ENCODE results near the gene PRTG.

The PRTG gene

GRCh38 chr15:55564347-55565145 lies 178.4 kb downstream of the PRTG start:
- POLR2A ChIA-PET: no interaction called here
- DNase-seq (ENCODE audit: extremely low spot score): no peak
- TF ChIP-seq HDGF (IDR thresholded peaks at IDR 0.05; ENCODE audit: borderline replicate concordance) (no peak), FOXM1 (IDR thresholded peaks at IDR 0.05; ENCODE audit: borderline replicate concordance) (no peak)
- CTCF ChIA-PET: no interaction called here

GRCh38 chr15:55562601-55563000 lies 180.4 kb downstream of the PRTG start:
- TF ChIP-seq TARDBP (IDR thresholded peaks at IDR 0.05): no peak
- TF ChIP-seq BHLHE40 (IDR thresholded peaks at IDR 0.05; ENCODE audit: borderline replicate concordance): no peak
- no peak for TF ChIP-seq ELF4 (IDR thresholded peaks at IDR 0.05)
- TF ChIP-seq FOXA1 (IDR thresholded peaks at IDR 0.05): no peak
- TF ChIP-seq NFRKB (IDR thresholded peaks at IDR 0.05): no peak
- no peak for TF ChIP-seq FOXM1 (IDR thresholded peaks at IDR 0.05; ENCODE audit: borderline replicate concordance)
- no peak for TF ChIP-seq SP1 (IDR thresholded peaks at IDR 0.05)
- no peak for DNase-seq (ENCODE audit: extremely low spot score)
- POLR2A ChIA-PET: no interaction called here
- CTCF ChIA-PET: no interaction called here

Measured in HEK293T (cell line).